H9 (cell line): ENCODE data around the gene BBC3. TPM values are rescaled to one million over a fixed set of nuclear protein-coding genes. Genes with fewer than 3 reads are reported as not detected.
"Not testable (repeated sequence)": the region's sequence is repeated elsewhere in the genome, so short reads cannot be mapped to it uniquely, and the experiment has no call there.

Experiments used
- DNase-seq: peaks from one replicate; pipeline ENCODE4 v3.0.0-alpha.2; 2017
- H2AFZ ChIP-seq: one replicate; pipeline ENCODE4 v1.6.1; 2013; ENCODE audit warnings: mild to moderate bottlenecking, low read length, control low read depth, moderate library complexity
- H2AK5ac ChIP-seq: 2 replicates; pipeline ENCODE4 v1.6.1; 2013; ENCODE audit warnings: low read length, control low read depth, mixed read lengths; ENCODE audit not compliant: insufficient read length
- H2BK120ac ChIP-seq: one replicate; pipeline ENCODE4 v1.6.1; 2013; ENCODE audit warnings: low read depth, mild to moderate bottlenecking, low read length, control low read depth, inconsistent platforms; ENCODE audit not compliant: poor library complexity, severe bottlenecking
- H2BK12ac ChIP-seq: 2 replicates; pipeline ENCODE4 v1.6.1; 2013; ENCODE audit warnings: low read length, control low read depth, mixed read lengths, low read depth; ENCODE audit not compliant: insufficient read length
- H2BK15ac ChIP-seq: 2 replicates; pipeline ENCODE4 v1.6.1; 2013; ENCODE audit warnings: low read depth, low read length, control low read depth
- H2BK20ac ChIP-seq: one replicate; pipeline ENCODE4 v1.6.1; 2013; ENCODE audit warnings: low read depth, mild to moderate bottlenecking, low read length, control low read depth, inconsistent platforms; ENCODE audit not compliant: poor library complexity, severe bottlenecking
- H2BK5ac ChIP-seq: 2 replicates; pipeline ENCODE4 v1.6.1; 2013; ENCODE audit warnings: low read length, control low read depth, mixed read lengths; ENCODE audit not compliant: insufficient read length
- H3K14ac ChIP-seq: 2 replicates; pipeline ENCODE4 v1.6.1; 2013; ENCODE audit warnings: low read length, control low read depth; ENCODE audit not compliant: insufficient read depth
- H3K18ac ChIP-seq: 2 replicates; pipeline ENCODE4 v1.6.1; 2013; ENCODE audit warnings: low read depth, mild to moderate bottlenecking, mixed read lengths, low read length, control low read depth; ENCODE audit not compliant: insufficient read length
- H3K23ac ChIP-seq: 2 replicates; pipeline ENCODE4 v1.6.1; 2013; ENCODE audit warnings: low read length, control low read depth, mixed read lengths, low read depth; ENCODE audit not compliant: insufficient read length
- H3K23me2 ChIP-seq: 2 replicates; pipeline ENCODE4 v1.6.1; 2013; ENCODE audit warnings: low read depth, mild to moderate bottlenecking, mixed read lengths, low read length, control low read depth; ENCODE audit not compliant: insufficient read length, poor library complexity, severe bottlenecking
- H3K27ac ChIP-seq: 2 replicates; pipeline ENCODE4 v1.5.1; 2013; ENCODE audit warnings: low read length, control low read depth, mixed read lengths, low read depth; ENCODE audit not compliant: insufficient read length
- H3K27me3 ChIP-seq: 2 replicates; pipeline ENCODE4 v1.6.1; 2013; ENCODE audit warnings: low read length, control low read depth, inconsistent platforms; ENCODE audit not compliant: insufficient read depth
- H3K4ac ChIP-seq: 2 replicates; pipeline ENCODE4 v1.6.1; 2013; ENCODE audit warnings: low read depth, mild to moderate bottlenecking, control low read depth, inconsistent platforms, low read length, moderate library complexity
- H3K4me1 ChIP-seq: 2 replicates; pipeline ENCODE4 v1.6.1; 2013; ENCODE audit warnings: low read length, control low read depth, inconsistent platforms; ENCODE audit not compliant: insufficient read depth
- H3K4me2 ChIP-seq: 2 replicates; pipeline ENCODE4 v1.6.1; 2013; ENCODE audit warnings: low read length, control low read depth, mixed read lengths; ENCODE audit not compliant: insufficient read length, insufficient read depth
- H3K56ac ChIP-seq: 2 replicates; pipeline ENCODE4 v1.6.1; 2013; ENCODE audit warnings: low read depth, mild to moderate bottlenecking, mixed read lengths, low read length, control low read depth; ENCODE audit not compliant: insufficient read length
- H3K79me1 ChIP-seq: 2 replicates; pipeline ENCODE4 v1.6.1; 2013; ENCODE audit warnings: low read depth, mild to moderate bottlenecking, moderate library complexity, low read length, control low read depth, inconsistent platforms; ENCODE audit not compliant: insufficient read depth, poor library complexity, severe bottlenecking
- H3K79me2 ChIP-seq: 2 replicates; pipeline ENCODE4 v1.6.1; 2013; ENCODE audit warnings: low read length, control low read depth, inconsistent platforms; ENCODE audit not compliant: insufficient read depth
- H3K9ac ChIP-seq: 2 replicates; pipeline ENCODE4 v1.6.1; 2013; ENCODE audit warnings: low read length, control low read depth, mixed read lengths; ENCODE audit not compliant: insufficient read length; ENCODE audit errors: extremely low read depth
- H3K9me3 ChIP-seq: one replicate; pipeline ENCODE4 v1.6.1; 2013; ENCODE audit warnings: low read depth, low read length, inconsistent platforms; ENCODE audit not compliant: control insufficient read depth
- H3T11ph ChIP-seq: one replicate; pipeline ENCODE4 v1.6.1; 2013; ENCODE audit warnings: mild to moderate bottlenecking, low read length, control low read depth, inconsistent platforms
- H4K20me1 ChIP-seq: one replicate; pipeline ENCODE4 v1.6.1; 2013; ENCODE audit not compliant: control insufficient read depth, insufficient read length, insufficient read depth
- H4K5ac ChIP-seq: 2 replicates; pipeline ENCODE4 v1.6.1; 2013; ENCODE audit warnings: low read depth, mild to moderate bottlenecking, mixed read lengths, low read length, control low read depth; ENCODE audit not compliant: insufficient read length
- H4K8ac ChIP-seq: replicated peaks from 2 replicates; pipeline ENCODE4 v1.6.1; 2013; ENCODE audit warnings: low read length, control low read depth, mixed read lengths, low read depth; ENCODE audit not compliant: insufficient read length
- H4K91ac ChIP-seq: 2 replicates; pipeline ENCODE4 v1.6.1; 2013; ENCODE audit warnings: low read depth, mild to moderate bottlenecking, moderate library complexity, mixed read lengths, low read length, control low read depth; ENCODE audit not compliant: insufficient read length
- H3K27ac Mint-ChIP-seq, 3 experiments: 2 replicates in 2 of 3; 3 replicates in 1 of 3; pipeline ENCODE4 v1.8.0; 2020 to 2021; ENCODE audit warnings: mixed read lengths in 3 of 3, mild to moderate bottlenecking in 1 of 3, moderate library complexity in 1 of 3
- H3K27me3 Mint-ChIP-seq: 2 replicates; pipeline ENCODE4 v1.8.0; 2021; ENCODE audit warnings: low read depth, mild to moderate bottlenecking, moderate library complexity, mixed read lengths
- H3K36me3 Mint-ChIP-seq, 3 experiments: 2 replicates in 2 of 3; 3 replicates in 1 of 3; pipeline ENCODE4 v1.8.0; 2020 to 2021; ENCODE audit warnings: low read depth in 3 of 3, mixed read lengths in 3 of 3; ENCODE audit not compliant: insufficient read depth in 1 of 3
- H3K4me1 Mint-ChIP-seq, 2 experiments: 2 replicates each; pipeline ENCODE4 v1.8.0; 2020; ENCODE audit warnings: mixed read lengths in 2 of 2
- H3K4me3 Mint-ChIP-seq, 2 experiments: 2 replicates in 1 of 2; 3 replicates in 1 of 2; pipeline ENCODE4 v1.8.0; 2020 to 2021; ENCODE audit warnings: mild to moderate bottlenecking in 2 of 2, mixed read lengths in 2 of 2, moderate library complexity in 1 of 2
- H3K9me3 Mint-ChIP-seq, 2 experiments: 2 replicates in 1 of 2; 3 replicates in 1 of 2; pipeline ENCODE4 v1.8.0; 2020; ENCODE audit warnings: mild to moderate bottlenecking in 2 of 2, mixed read lengths in 2 of 2, moderate library complexity in 1 of 2
- WGBS: extraction: QIAGEN DNeasy Blood & Tissue Kit; methylation state at CpG from one replicate; pipeline ENCODE4 v1.1.7; 2013; ENCODE audit warnings: missing lambda C conversion rate, low lambda C conversion rate, mixed read lengths; ENCODE audit not compliant: insufficient read length; ENCODE audit errors: extremely low coverage; 5-methylcytosine and 5-hydroxymethylcytosine counted together
- total RNA-seq: library from RNA; stranded (reverse); gene quantifications from 2 replicates; pipeline ENCODE4 v1.2.1, GENCODE V29; 2021
- TF ChIP-seq, protein P1 (sequence below): fragments of 200-600 bp; sonication (generic); conservative IDR thresholded peaks from 3 replicates; pipeline ENCODE4 v1.8.0; 2021; ENCODE audit warnings: antibody characterized with exemption, mild to moderate bottlenecking

BBC3 gene
- total RNA-seq, 1 experiment from 2014 or later = 23.2 TPM

DNA sequence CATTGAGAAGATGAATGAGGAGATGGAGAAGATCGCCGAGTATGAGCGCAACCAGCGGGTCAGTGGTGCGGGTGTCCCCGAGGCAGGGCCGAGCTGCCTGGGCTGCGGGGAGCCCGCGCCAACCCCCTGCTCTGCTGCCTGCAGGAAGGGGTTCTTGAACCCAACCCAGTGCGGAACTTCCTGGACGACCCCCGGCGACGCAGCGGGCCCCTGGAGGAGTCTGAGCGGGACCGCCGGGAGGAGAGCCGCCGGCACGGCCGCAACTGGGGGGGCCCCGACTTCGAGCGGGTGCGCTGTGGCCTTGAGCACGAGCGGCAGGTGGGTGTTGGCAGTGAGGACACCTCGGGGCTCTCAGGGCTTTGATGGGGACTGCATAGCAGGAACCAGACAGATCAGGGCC lies 33.6 kb upstream of the BBC3 start:
- no peak overlapping the region for H3T11ph ChIP-seq
- no CpG with 5 or more reads among the region's 30 CpGs for WGBS
- no peak overlapping the region for H2BK12ac ChIP-seq
- Mint-ChIP-seq H3K27me3 (no peaks in the 10 kb centered on the region), H3K4me3 (no peak overlapping the region), H3K27ac (no peak overlapping the region), H3K4me1 (peaks cover 0 to 3% of the 10 kb centered on the region in 2 experiments; a peak in 1 of 4 replicates), H3K9me3 (no peaks in the 10 kb centered on the region), H3K36me3 (peaks cover 42 to 73% (median 64%) of the 10 kb centered on the region in 3 experiments)
- no peak overlapping the region for H3K56ac ChIP-seq
- H4K20me1 ChIP-seq = no peaks in the 10 kb centered on the region
- no peak overlapping the region for H2BK5ac ChIP-seq
- no peak overlapping the region for H3K4me2 ChIP-seq
- DNase-seq = no peak
- H3K79me2 ChIP-seq = no peaks in the 10 kb centered on the region
- no peak overlapping the region for H4K91ac ChIP-seq
- no peaks in the 10 kb centered on the region for H3K4me1 ChIP-seq
- H4K8ac ChIP-seq = no peak overlapping the region
- no peak overlapping the region; the same call in 1 of the 2 replicates for H3K14ac ChIP-seq
- H2AK5ac ChIP-seq = no peak overlapping the region
- H3K18ac ChIP-seq = no peak overlapping the region
- no peak overlapping the region for H2BK20ac ChIP-seq
- H2BK120ac ChIP-seq = no peak overlapping the region
- H3K27ac ChIP-seq = no peak overlapping the region
- no peaks in the 10 kb centered on the region for H3K9me3 ChIP-seq
- H3K79me1 ChIP-seq = no peaks in the 10 kb centered on the region
- no peak overlapping the region for H2BK15ac ChIP-seq
- TF ChIP-seq, protein P1, sequence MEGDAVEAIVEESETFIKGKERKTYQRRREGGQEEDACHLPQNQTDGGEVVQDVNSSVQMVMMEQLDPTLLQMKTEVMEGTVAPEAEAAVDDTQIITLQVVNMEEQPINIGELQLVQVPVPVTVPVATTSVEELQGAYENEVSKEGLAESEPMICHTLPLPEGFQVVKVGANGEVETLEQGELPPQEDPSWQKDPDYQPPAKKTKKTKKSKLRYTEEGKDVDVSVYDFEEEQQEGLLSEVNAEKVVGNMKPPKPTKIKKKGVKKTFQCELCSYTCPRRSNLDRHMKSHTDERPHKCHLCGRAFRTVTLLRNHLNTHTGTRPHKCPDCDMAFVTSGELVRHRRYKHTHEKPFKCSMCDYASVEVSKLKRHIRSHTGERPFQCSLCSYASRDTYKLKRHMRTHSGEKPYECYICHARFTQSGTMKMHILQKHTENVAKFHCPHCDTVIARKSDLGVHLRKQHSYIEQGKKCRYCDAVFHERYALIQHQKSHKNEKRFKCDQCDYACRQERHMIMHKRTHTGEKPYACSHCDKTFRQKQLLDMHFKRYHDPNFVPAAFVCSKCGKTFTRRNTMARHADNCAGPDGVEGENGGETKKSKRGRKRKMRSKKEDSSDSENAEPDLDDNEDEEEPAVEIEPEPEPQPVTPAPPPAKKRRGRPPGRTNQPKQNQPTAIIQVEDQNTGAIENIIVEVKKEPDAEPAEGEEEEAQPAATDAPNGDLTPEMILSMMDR = no peak
- no peak overlapping the region for H2AFZ ChIP-seq
- no peak overlapping the region for H4K5ac ChIP-seq
- H3K23ac ChIP-seq = no peak overlapping the region
- H3K27me3 ChIP-seq = no peaks in the 10 kb centered on the region
- H3K23me2 ChIP-seq = no peaks in the 10 kb centered on the region
- no peak overlapping the region for H3K9ac ChIP-seq
- H3K4ac ChIP-seq = no peak overlapping the region

DNA sequence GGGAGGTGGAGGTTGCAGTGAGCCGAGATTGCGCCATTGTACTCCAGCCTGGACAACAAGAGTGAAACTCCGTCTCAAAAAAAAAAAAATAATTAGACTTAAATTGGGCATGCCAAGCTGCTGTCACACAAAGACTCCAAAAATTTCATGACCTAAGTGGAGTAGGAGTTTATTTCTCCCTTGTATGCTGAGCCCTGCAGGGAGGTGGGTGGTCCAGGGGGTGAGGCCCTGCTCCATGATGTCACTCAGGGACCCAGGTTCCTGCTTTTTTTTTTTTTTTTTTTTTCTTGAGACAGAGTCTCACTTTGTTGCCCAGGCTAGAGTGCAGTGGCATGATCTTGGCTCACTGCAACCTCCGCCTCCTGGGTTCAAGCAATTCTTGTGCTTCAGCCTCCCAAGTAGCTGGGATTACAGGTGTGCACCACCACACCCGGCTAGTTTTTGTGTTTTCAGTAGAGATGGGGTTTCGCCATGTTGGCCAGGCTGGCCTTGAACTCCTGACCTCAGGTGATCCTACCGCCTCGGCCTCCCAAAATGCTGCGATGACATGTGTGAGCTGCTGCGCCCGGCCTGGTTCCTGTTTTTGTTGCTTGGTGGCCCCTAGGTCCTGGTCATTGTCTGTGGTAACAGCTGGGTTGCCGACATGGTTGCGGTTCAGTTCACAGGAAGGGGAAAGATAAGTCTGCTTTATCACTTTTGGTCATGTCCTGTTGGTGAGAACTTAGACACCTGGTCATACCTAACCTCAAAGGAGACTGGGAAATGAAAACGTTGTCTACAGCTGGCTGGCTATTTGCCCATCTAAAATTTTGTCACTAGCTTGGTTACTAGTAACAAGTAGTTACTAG lies 31.2 kb upstream of the BBC3 start:
- H3K4me1 Mint-ChIP-seq = peaks cover 12 to 23% of the 10 kb centered on the region in 2 experiments
- H3K27ac Mint-ChIP-seq = peak overlapping the region in 1 of 3 experiments; percentile 62; a peak in 1 of 7 replicates
- H3K79me1 ChIP-seq, H3K23ac ChIP-seq, H4K20me1 ChIP-seq, H3K14ac ChIP-seq, H3K79me2 ChIP-seq, H3K9ac ChIP-seq, H2BK20ac ChIP-seq, H2AK5ac ChIP-seq, H4K8ac ChIP-seq, H3K9me3 ChIP-seq, H4K5ac ChIP-seq, H3K56ac ChIP-seq, H3K9me3 Mint-ChIP-seq, H3T11ph ChIP-seq, DNase-seq, H2BK15ac ChIP-seq, H3K4me1 ChIP-seq, H2BK12ac ChIP-seq, H3K27ac ChIP-seq, H2BK5ac ChIP-seq, H2BK120ac ChIP-seq, H3K27me3 ChIP-seq, H4K91ac ChIP-seq, H3K18ac ChIP-seq, H3K4me2 ChIP-seq, H3K4ac ChIP-seq, H3K23me2 ChIP-seq, H2AFZ ChIP-seq, H3K27me3 Mint-ChIP-seq: not testable (repeated sequence)
- WGBS = no CpG with 5 or more reads among the region's 14 CpGs
- H3K36me3 Mint-ChIP-seq = peaks cover 53 to 79% (median 72%) of the 10 kb centered on the region in 3 experiments
- H3K4me3 Mint-ChIP-seq = peak overlapping the region in 1 of 2 experiments; percentile 57; a peak in 1 of 5 replicates
